Erythroblast (primary cell): ENCODE results near the gene SNRK.

Experiments used
- DNase-seq, 2 experiments: peaks; one replicate each; lab custom pipeline; 2025; lab: John Stamatoyannopoulos, UW
- GATA1 ChIP-seq: IDR thresholded peaks from 2 replicates; pipeline ENCODE4 v1.6.1; 2011; ENCODE audit warnings: low read depth, mild to moderate bottlenecking, control low read depth, low read length, moderate library complexity
- POLR2A ChIP-seq: IDR thresholded peaks from 2 replicates; pipeline ENCODE4 v1.6.1; 2011; ENCODE audit warnings: mild to moderate bottlenecking, low read length

Gene SNRK

DNA sequence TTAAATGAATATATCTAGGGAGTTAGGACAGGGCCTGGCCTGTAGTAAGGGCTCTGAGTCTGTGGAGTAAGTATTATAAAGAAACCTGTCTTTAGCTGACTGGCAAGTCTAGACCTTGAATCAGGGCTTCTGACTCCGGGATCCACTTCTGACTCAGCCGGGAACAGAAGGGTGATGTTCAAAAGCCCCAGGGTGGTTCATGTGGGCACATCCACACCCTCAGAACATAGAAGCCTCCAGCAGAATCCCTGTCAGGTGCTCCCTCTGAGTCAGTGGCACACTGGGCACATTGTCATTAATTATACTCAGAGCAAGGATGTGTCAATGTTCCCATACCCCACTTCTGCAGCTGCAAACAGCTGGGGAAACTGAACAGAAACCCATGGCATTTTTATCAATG lies 26.7 kb upstream of the SNRK start:
- TF ChIP-seq GATA1 (no peak), POLR2A (no peak)

DNA sequence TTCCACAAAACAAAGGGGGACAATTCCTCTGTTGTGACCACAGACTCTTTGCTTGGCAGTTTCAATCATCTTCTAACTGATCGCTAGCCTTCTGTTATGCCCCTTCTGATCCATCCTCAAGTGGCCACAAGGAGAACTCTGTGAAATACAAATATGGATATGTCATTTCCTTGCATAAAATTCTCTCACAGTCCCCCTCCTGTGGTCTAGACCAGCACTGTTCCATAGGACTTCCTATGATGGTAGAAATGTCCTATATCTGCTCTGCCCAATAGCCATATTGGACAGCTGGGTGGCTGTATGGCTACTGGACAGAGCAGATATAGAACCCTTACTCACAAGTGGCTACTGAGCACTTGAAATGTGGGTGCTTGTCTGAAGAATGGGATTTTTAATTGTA lies 25.9 kb upstream of the SNRK start:
- DNase-seq, result peak in 1 of 2 experiments; percentile 18
- TF ChIP-seq GATA1 (no peak), POLR2A (no peak)

More for the DNA sequence above, 26.7 kb upstream of the SNRK start:
- DNase-seq, result no peak

DNA sequence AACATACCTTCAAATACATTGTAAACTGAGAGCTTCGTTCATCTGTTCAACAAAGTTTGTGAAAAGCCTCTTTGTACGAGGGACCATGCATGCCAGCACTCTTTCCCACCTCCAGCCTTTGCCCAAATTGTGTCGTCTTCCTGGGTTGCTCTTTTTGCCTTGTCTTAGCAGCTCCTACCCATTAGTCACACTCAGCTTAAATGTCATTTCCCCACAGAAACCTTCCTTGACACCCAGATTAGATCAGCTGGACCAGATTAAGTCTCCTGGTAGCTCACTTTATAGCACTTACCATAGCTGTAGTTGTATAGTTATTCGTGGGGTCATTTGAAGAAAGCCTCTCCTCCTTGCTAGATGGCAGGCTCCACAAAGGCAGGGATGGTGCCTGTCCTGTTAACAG lies 24.1 kb upstream of the SNRK start:
- no peak for DNase-seq
- TF ChIP-seq GATA1 (no peak), POLR2A (no peak)

DNA sequence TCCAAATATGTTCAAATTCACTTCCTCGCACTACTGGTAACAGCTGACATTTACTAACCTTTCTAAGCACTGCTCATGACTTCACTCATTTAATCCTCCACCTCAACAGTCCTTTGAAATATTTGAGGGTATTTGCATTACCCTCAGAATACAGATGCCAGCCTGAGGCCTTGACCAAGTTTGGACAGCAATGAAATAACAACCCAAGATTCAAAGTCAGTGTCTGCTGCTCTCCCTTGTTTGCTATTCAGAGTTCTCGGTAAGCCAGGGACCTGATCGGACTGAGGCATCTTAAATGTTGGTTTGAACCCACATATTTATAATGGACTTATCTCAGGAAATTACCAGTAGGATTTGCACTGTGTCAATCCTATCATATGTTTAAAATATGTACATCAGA lies 19.9 kb upstream of the SNRK start:
- TF ChIP-seq POLR2A (no peak), GATA1 (no peak)
- no peak for DNase-seq

DNA sequence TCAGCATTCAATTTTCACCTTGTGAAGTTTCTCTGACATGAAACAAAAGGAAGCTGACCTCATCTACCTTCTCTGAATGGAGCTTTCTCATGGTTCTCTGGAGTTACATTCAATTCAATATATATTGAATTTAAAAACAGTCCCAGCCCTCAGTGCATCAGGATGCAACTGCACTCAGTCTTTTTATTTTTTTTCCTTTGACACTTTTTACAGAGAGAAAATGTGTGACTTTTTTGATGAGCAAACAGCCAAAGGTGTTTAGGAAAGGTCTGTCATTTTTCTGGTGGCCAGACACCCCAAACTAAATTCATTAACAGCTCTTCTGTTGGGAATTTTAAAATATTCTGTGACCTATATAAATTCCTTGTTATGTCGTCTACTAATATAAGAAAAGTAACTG lies 19.3 kb upstream of the SNRK start:
- no peak for TF ChIP-seq GATA1
- TF ChIP-seq POLR2A, result no peak
- no peak for DNase-seq

DNA sequence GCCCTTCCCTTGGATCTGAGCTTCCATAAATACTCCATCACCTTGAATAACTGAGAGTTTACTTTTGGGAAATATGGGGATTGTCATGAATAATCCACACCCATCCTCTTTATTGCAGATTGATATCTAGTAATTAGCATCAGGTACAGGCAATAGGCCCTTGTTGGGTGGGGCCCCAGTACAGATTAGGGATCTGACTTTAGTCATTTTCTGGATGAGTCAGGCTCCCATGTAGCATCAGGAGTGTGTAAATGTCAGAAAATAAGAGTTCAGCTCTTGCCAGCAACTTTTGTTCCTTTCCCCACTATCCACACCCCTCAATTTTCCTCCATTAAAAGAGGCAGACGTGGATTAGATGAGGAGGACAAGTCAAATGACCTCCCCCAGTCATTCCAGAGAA lies 17.7 kb upstream of the SNRK start:
- TF ChIP-seq POLR2A (no peak), GATA1 (no peak)
- peak in 1 of 2 experiments; percentile 21 for DNase-seq

DNA sequence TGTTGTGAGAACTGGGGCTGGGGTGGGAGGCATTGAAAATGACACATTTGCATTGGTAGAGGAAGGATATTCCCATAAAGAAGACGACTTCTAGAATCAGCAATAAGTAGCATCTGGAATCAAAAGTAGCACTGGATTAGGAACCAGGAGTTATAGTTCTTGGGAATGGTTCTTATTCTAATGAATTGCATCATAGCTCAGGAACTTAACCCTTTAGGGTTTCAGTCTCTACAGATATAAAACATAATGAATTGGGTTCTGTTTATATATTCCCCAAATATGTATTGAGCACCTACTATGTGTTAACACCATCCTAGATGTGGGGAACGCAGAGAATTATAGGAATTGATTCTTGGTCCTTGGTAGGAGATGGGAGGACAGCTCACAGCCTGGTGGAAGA lies 16.3 kb upstream of the SNRK start:
- DNase-seq, result no peak
- TF ChIP-seq GATA1, result no peak
- no peak for TF ChIP-seq POLR2A

DNA sequence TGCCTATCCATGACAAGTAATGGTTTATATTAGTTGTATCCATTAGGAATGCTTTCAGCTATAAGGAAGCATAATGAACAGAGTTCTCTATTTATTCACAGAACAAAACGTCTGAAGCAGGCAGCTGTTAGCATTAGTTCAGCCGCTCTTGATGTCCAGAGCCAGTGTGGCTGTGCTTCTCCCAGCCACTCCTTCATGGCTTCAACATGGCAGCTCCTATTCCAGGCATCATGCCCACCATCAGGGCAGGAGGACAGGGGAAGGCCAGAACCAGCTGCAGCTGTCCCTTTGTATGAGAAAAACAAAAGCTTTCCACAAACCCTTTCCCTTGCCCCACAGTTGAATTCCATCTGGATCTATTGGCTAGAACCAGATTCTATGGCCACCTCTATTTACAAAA lies 12.9 kb upstream of the SNRK start:
- DNase-seq, result no peak
- TF ChIP-seq POLR2A (no peak), GATA1 (no peak)

- no peak for DNase-seq
- TF ChIP-seq POLR2A (no peak), GATA1 (no peak)
Observed at GRCh38 chr3:43279082-43279481, 7.3 kb upstream of the SNRK start.

DNA sequence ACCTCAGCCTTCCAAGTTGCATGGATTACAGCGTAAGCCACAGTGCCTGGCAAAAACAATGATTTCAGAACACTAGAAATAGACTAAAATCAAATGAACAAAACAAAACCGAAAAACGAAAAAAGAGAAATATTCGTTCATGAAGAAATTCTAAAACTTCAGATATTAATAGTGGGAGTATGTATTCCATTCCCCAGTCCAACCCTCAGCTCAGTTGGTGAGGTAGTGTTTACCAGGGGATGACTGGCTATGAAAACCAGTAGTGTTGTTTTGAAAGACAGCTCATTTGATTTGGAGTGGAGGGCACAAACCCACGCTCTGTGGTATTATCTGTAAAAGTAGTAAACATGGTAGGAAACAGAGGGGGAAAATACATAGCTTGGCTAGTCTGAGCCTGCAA lies 6.8 kb upstream of the SNRK start:
- DNase-seq, result no peak
- no peak for TF ChIP-seq POLR2A
- no peak for TF ChIP-seq GATA1

- DNase-seq, result no peak
- TF ChIP-seq POLR2A (no peak), GATA1 (no peak)
Observed at GRCh38 chr3:43281020-43281419, 5.3 kb upstream of the SNRK start.

GRCh38 chr3:43284171-43284570 lies 2.2 kb upstream of the SNRK start:
- DNase-seq, result no peak
- TF ChIP-seq POLR2A, result no peak
- TF ChIP-seq GATA1, result no peak

DNA sequence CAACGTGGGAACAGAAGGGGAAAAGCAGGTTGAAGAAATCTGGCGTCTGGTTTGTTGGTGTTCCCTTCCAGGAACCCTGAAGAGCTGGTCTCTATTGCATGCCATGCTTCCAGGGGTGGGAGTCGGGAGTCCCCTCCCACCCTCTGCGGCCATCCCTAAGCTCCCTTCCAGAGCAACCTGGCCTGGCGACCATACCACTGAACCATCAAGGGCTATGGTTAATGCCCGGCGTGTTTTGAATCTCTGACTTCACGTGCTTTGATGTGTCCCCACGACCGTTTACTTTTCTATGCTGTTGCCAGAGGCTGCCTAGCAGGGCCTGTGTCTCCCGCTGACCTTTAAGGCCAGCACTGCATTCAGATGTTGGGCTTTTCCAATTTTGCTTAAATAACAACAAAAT lies 696 bp upstream of the SNRK start:
- DNase-seq, result no peak
- TF ChIP-seq POLR2A (no peak), GATA1 (no peak)

DNA sequence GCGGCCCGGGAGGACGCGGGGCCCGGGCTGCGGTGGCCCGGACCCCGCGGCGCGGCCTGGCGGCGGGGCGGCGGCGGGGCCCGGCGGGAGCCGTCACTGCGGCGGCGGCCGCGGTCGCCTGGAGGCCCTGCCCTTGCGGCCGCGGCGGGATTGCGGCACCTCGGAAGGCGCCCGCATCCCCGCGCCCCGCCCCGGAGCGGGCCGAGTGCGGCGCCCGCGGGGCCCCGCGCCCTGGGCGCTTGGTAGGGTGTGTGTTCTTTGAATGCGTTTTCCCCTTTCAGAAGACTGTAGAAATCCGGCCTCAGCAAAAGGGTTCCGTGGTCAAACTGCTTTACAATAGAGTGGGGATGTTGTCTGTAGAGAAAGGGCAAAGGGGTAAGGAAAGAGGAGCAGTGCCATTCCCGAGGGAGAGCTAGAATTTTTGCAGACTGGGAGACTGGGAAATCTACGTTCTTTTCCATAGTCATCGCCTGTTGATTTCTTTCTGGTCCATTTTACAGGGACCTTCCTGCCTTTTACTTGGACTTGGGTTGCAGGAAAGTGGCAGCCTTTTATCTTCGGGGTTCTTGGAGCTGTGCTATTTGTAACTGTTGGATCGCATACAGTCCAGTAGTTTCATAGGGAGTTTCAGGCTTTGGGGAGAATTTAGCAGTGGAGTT lies 630 bp downstream of the SNRK start:
- TF ChIP-seq POLR2A, result no peak
- TF ChIP-seq GATA1, result no peak
- DNase-seq, result peak; percentile 75 to 83

DNA sequence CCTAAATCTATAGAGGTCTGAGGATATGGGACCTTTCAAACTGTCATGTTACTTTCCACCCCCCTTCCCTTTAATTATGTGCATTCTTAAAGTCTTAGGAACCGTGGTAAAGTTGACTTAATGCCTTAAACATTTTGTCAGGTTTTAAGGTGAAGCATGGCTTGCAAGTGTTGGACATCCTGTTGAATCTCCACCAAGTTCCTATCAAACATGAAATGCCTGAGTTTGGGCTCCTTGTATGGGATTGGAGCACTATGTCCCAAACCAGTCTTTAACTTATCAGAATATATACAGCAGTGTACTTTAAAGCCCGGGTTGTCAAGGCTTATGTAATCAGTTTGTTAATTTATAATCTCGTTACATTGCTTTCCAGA lies 1.1 kb downstream of the SNRK start:
- DNase-seq, result peak in 1 of 2 experiments; percentile 40
- no peak for TF ChIP-seq GATA1
- no peak for TF ChIP-seq POLR2A
